Loucy (cell line): ENCODE measurements around the gene ARIH2.

Experiments
- H2AFZ ChIP-seq: fragments of 200-600 bp; sonication (generic); 2 replicates; pipeline ENCODE4 v1.6.0; 2016; ENCODE audit warnings: antibody characterized with exemption, mild to moderate bottlenecking, low read length, moderate library complexity
- H3F3A ChIP-seq: fragments of 200-600 bp; 2 replicates; pipeline ENCODE4 v1.6.0; 2016; ENCODE audit warnings: antibody characterized with exemption, low read depth, mild to moderate bottlenecking
- H3K27me3 ChIP-seq: fragments of 200-600 bp; sonication (generic); 2 replicates; pipeline ENCODE4 v1.6.1; 2014; ENCODE audit warnings: low read length, mild to moderate bottlenecking; ENCODE audit not compliant: insufficient read depth, poor library complexity, severe bottlenecking
- H3K36me3 ChIP-seq: fragments of 200-600 bp; sonication (generic); 2 replicates; pipeline ENCODE4 v1.6.1; 2016; ENCODE audit warnings: low read length; ENCODE audit not compliant: insufficient read depth
- H3K4me1 ChIP-seq: fragments of 200-600 bp; sonication (generic); 2 replicates; pipeline ENCODE4 v1.5.1; 2014; ENCODE audit warnings: low read length, mild to moderate bottlenecking; ENCODE audit not compliant: insufficient read depth, poor library complexity, severe bottlenecking
- H3K4me2 ChIP-seq: fragments of 200-600 bp; sonication (generic); 2 replicates; pipeline ENCODE4 v1.6.0; 2014; ENCODE audit warnings: antibody characterized with exemption, low read length, low read depth, mild to moderate bottlenecking; ENCODE audit not compliant: poor library complexity, severe bottlenecking
- H3K4me3 ChIP-seq: fragments of 200-600 bp; sonication (generic); 2 replicates; pipeline ENCODE4 v1.5.1; 2014; ENCODE audit warnings: low read length, mild to moderate bottlenecking, mixed read lengths; ENCODE audit not compliant: poor library complexity, severe bottlenecking
- H3K79me2 ChIP-seq: fragments of 200-600 bp; sonication (generic); 2 replicates; pipeline ENCODE4 v1.6.1; 2014; ENCODE audit warnings: low read length; ENCODE audit not compliant: insufficient read depth
- H3K9ac ChIP-seq: fragments of 200-600 bp; sonication (generic); 2 replicates; pipeline ENCODE4 v1.6.0; 2014; ENCODE audit warnings: mild to moderate bottlenecking, low read depth, low read length, moderate library complexity; ENCODE audit not compliant: poor library complexity, severe bottlenecking
- H3K9me2 ChIP-seq: fragments of 200-600 bp; sonication (generic); replicated peaks from 2 replicates; pipeline ENCODE4 v1.6.1; 2016; ENCODE audit warnings: low read depth, low read length, mixed read lengths
- H3K9me3 ChIP-seq: fragments of 200-600 bp; sonication (generic); 2 replicates; pipeline ENCODE4 v1.6.1; 2014; ENCODE audit warnings: mild to moderate bottlenecking, antibody characterized with exemption, low read length, low read depth; ENCODE audit not compliant: insufficient read depth
- H4K20me1 ChIP-seq: fragments of 200-600 bp; sonication (generic); 2 replicates; pipeline ENCODE4 v1.6.0; 2014; ENCODE audit warnings: antibody characterized with exemption, low read length, mild to moderate bottlenecking; ENCODE audit not compliant: insufficient read depth, poor library complexity, severe bottlenecking
- EZH2phosphoT487 ChIP-seq: fragments of 200-600 bp; IDR thresholded peaks from 2 replicates; pipeline ENCODE4 v1.6.1; 2018; ENCODE audit warnings: antibody characterized with exemption, mild to moderate bottlenecking, moderate library complexity, borderline replicate concordance
- TF ChIP-seq, protein P1 (sequence below): fragments of 200-600 bp; sonication (generic); conservative IDR thresholded peaks from 2 replicates; pipeline ENCODE4 v1.5.1; 2014; ENCODE audit warnings: mild to moderate bottlenecking, antibody characterized with exemption, low read length

ARIH2 gene

GRCh38 chr3:49026536-49026935 lies 107.9 kb downstream of the ARIH2 start:
- H3K4me3 ChIP-seq = no peak overlapping the region
- H3F3A ChIP-seq = peaks cover 3% of the 10 kb centered on the region; the same call in 1 of the 2 replicates
- peaks cover 47% of the 10 kb centered on the region for H3K4me1 ChIP-seq
- H3K9ac ChIP-seq = no peak overlapping the region
- no peaks in the 10 kb centered on the region for H3K9me3 ChIP-seq
- peaks cover 70% of the 10 kb centered on the region for H3K79me2 ChIP-seq
- TF ChIP-seq EZH2phosphoT487 = no peak
- TF ChIP-seq, protein P1, sequence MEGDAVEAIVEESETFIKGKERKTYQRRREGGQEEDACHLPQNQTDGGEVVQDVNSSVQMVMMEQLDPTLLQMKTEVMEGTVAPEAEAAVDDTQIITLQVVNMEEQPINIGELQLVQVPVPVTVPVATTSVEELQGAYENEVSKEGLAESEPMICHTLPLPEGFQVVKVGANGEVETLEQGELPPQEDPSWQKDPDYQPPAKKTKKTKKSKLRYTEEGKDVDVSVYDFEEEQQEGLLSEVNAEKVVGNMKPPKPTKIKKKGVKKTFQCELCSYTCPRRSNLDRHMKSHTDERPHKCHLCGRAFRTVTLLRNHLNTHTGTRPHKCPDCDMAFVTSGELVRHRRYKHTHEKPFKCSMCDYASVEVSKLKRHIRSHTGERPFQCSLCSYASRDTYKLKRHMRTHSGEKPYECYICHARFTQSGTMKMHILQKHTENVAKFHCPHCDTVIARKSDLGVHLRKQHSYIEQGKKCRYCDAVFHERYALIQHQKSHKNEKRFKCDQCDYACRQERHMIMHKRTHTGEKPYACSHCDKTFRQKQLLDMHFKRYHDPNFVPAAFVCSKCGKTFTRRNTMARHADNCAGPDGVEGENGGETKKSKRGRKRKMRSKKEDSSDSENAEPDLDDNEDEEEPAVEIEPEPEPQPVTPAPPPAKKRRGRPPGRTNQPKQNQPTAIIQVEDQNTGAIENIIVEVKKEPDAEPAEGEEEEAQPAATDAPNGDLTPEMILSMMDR = no peak
- H2AFZ ChIP-seq = no peak overlapping the region
- H3K27me3 ChIP-seq = no peaks in the 10 kb centered on the region
- H3K4me2 ChIP-seq = peak overlapping the region; percentile 18
- H3K9me2 ChIP-seq = no peaks in the 10 kb centered on the region
- H4K20me1 ChIP-seq = peaks cover 43% of the 10 kb centered on the region
- H3K36me3 ChIP-seq = peaks cover 58% of the 10 kb centered on the region

DNA sequence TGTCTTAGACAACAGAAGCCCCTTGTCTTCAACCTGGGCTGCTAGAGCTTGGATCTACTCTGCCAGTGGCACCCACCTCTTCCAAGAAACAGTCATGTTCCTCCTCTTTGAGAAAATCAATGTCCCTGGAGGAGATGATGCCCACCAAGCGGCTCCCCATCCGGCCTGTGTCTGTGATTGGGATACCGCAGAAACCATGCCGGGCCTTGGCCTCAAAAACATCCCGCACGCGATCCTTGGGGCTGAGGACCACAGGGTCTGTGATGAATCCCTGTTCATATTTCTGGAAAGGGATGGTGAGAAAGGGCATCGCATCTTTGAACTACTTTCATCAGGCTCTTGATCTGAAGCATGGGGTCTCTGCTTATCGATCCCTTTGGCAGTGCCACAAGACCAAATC lies 109.0 kb downstream of the ARIH2 start:
- peak overlapping the region; percentile 97 for H3K4me2 ChIP-seq
- H3K9ac ChIP-seq = peak overlapping the region; percentile 91
- H3K79me2 ChIP-seq = peaks cover 63% of the 10 kb centered on the region

GRCh38 chr3:49028298-49028672 lies 109.6 kb downstream of the ARIH2 start:
- Histone ChIP-seq H3K9ac (peak overlapping the region; percentile 91), H3K4me2 (peak overlapping the region; percentile 97), H4K20me1 (peaks cover 31% of the 10 kb centered on the region), H3F3A (0 out of 2 replicates have a peak, but pooled peaks cover under 1% of the 10 kb centered on the region), H3K4me3 (peak overlapping the region; percentile 88), H3K4me1 (peaks cover 43% of the 10 kb centered on the region), H3K9me2 (no peaks in the 10 kb centered on the region), H3K36me3 (peaks cover 76% of the 10 kb centered on the region), H3K79me2 (peaks cover 57% of the 10 kb centered on the region), H2AFZ (no peak overlapping the region), H3K9me3 (no peaks in the 10 kb centered on the region), H3K27me3 (no peaks in the 10 kb centered on the region)
- no peak for TF ChIP-seq EZH2phosphoT487
- TF ChIP-seq, protein P1 = no peak

More for the DNA sequence above, 109.0 kb downstream of the ARIH2 start:
- H4K20me1 ChIP-seq = peaks cover 37% of the 10 kb centered on the region
- H3K4me1 ChIP-seq = peaks cover 47% of the 10 kb centered on the region
- no peaks in the 10 kb centered on the region for H3K9me3 ChIP-seq
- H3K27me3 ChIP-seq = no peaks in the 10 kb centered on the region
- peak overlapping the region; percentile 88 for H3K4me3 ChIP-seq
- H3F3A ChIP-seq = peaks cover 3% of the 10 kb centered on the region; the same call in 1 of the 2 replicates
- peaks cover 69% of the 10 kb centered on the region for H3K36me3 ChIP-seq
- no peak for TF ChIP-seq EZH2phosphoT487
- TF ChIP-seq, protein P1 = no peak
- no peaks in the 10 kb centered on the region for H3K9me2 ChIP-seq
- no peak overlapping the region for H2AFZ ChIP-seq
